ENCODE data around the gene SIVA1.

SIVA1 gene

DNA sequence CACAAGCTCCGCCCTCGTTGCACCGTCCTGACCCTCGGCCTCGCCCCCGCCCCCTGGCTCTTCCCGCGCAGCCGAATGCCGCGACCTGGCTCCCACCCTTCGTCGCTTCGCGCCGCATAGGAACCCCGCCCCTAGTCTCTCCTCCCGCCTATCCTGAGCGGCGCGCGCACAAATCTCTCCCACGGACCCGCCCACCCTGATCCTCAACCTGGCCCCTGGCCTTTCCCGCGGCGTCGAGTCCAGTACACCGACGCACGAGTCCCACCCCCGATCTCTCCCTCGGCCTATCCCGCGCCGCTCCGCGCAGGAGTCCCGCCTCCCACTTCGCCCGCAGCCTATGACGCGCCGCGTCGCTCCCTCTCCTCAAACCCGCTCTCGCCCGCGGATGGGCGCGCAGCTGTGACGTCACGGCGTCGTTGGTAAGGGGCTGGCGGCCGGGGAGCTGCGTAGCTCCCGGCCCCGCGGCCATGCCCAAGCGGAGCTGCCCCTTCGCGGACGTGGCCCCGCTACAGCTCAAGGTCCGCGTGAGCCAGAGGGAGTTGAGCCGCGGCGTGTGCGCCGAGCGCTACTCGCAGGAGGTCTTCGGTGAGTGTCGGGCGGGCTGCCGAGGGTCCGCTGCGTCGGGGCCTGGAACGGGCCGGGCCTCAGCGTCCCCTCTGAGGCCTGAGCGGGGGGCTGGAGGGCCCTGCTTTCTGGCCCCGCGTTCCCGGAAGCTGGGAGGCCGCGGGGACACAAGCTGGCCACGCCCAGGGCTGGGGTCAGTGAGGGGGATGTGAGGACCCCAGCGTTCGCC, at the start of gene SIVA1:
SIVA1 (plus strand) TSS at position 413 of the 793 bp plus-strand sequence; CDS start at position 468, 55 bp downstream.
- DNase-seq, result peak; percentile 100

DNA sequence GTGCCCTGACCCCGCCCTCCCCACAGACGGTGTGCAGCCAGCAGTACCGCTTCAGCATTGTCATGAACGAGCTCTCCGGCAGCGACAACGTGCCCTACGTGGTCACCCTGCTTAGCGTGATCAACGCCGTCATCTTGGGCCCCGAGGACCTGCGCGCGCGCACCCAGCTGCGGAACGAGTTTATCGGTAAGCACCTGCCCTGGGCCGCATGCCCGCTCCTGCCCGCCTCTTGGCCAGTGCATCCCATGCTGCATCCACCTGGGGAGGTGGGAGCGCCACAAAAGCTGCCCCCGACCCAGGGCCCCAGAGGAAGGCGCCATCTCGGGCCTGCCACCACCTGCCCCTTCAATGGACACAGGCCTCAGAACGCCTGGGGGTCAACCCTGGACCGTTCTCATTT, 49.7 kb upstream of the SIVA1 start:
- DNase-seq, result no peak

DNA sequence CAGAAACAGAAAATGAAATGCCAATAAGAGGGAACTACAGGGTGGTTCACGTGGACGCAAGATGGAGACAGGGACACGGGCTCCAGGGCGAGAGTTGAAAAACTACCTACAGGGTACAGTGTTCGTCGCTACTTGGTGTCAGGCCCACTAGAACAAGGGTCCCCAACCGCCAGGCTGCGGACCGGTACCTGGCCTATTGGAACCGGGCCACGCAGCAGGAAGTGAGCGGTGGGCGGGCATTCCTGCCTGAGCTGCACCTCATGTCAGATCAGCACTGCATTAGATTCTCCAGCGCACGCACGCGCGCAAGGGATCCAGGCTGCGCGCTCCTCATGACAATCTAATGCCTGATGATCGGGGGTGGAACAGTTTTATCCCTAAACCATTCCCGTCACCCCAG, 48.7 kb upstream of the SIVA1 start:
- DNase-seq, result no peak

- DNase-seq, result no peak
Measured at GRCh38 chr14:104705340-104706047, 47.5 kb upstream of the SIVA1 start.

DNA sequence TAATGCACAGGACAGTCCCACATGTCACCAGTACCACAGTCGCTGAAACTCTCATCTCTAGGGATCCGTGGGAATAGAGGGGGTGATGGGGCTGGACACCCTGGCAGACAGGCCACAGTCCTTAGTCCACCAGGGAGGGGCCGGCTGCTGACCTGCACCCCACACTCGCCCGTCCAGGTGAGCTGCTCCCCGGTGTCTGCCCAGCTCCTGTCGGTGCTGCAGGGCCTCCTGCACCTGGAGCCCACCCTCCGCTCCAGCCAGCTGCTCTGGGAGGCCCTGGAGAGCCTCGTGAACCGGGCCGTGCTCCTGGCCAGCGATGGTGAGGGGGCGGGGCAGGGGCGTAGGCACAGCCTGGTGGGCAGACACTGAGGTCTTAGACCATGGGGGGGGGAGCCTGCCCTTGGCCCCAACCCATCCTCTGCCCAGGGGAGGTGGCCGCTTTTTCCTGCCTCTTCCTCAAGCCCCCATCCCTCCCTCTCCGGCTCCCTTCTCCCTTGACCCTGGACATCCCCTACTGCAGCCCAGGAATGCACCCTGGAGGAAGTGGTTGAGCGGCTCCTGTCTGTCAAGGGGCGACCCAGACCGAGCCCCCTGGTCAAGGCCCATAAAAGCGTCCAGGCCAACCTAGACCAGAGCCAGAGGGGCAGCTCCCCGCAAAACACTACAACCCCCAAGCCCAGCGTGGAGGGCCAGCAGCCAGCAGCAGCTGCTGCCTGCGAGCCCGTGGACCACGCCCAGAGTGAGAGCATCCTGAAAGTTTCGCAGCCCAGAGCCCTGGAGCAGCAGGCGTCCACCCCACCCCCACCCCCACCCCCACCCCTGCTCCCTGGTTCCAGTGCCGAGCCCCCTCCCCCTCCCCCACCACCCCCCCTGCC, 46.0 kb upstream of the SIVA1 start:
- DNase-seq, result no peak

DNA sequence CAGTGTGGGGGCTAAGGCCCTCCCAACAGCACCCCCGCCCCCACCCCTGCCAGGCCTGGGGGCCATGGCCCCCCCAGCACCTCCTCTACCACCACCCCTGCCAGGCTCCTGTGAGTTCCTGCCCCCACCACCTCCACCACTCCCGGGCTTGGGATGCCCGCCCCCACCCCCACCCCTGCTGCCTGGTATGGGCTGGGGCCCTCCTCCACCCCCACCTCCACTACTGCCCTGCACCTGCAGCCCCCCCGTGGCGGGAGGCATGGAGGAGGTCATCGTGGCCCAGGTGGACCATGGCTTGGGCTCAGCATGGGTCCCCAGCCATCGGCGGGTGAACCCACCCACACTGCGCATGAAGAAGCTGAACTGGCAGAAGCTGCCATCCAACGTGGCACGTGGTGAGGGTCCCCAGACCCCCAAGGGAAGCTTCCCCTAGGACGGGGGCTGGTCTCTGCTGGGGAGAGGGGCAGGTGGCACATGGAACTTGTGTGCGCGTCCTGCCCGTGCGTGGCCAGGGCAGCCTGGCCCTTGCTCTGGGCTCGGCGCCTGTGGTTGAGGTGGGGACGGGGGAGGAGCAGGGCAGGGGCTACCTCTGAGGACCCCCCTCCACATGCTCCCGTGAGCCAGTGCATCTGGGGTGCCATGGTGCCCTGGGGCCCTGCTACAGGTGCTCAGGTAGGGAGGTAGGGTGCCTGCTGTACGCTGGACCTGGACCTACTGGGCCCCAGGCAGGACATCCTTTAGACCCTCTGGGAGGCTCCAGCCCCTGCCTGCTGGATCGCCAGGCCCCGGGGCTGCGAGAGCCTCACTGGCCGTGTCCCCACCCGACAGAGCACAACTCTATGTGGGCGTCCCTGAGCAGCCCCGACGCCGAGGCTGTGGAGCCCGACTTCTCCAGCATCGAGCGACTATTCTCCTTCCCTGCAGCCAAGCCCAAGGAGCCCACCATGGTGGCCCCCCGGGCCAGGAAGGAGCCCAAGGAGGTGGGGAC, 45.0 kb upstream of the SIVA1 start:
- DNase-seq, result no peak

GRCh38 chr14:104708606-104709268, 44.2 kb upstream of the SIVA1 start:
- DNase-seq, result no peak

- DNase-seq, result no peak
Measured at GRCh38 chr14:104709387-104710039, 43.4 kb upstream of the SIVA1 start.

GRCh38 chr14:104710071-104710735, 42.7 kb upstream of the SIVA1 start:
- no peak for DNase-seq

DNA sequence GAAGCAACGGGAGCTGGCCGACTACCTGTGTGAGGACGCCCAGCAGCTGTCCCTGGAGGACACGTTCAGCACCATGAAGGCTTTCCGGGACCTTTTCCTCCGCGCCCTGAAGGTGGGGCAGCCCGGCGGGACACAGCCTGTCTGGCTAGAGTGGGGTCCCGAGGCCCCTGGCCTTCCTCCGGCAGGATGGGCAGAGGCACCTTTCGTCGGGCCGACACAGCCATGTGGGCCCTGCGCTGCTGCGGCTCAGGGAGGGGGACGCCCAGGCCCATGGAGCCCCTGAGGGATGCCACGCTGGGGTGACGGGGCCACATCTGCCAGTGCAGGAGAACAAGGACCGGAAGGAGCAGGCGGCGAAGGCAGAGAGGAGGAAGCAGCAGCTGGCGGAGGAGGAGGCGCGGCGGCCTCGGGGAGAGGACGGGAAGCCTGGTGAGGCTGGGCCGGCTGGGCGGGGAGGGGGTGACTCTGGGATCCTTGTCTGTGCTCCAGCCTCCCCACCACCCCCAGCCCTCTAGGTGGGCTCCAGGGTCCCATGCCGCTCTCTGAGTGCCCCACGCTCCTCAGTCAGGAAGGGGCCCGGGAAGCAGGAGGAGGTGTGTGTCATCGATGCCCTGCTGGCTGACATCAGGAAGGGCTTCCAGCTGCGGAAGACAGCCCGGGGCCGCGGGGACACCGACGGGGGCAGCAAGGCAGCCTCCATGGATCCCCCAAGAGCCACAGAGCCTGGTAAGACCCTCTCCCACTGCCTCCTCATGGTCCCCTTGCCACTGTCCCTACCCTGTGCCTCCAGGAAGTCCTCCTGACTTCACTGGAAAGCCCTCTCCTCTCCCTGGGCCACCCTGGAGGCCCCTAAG, 39.8 kb upstream of the SIVA1 start:
- DNase-seq, result no peak

DNA sequence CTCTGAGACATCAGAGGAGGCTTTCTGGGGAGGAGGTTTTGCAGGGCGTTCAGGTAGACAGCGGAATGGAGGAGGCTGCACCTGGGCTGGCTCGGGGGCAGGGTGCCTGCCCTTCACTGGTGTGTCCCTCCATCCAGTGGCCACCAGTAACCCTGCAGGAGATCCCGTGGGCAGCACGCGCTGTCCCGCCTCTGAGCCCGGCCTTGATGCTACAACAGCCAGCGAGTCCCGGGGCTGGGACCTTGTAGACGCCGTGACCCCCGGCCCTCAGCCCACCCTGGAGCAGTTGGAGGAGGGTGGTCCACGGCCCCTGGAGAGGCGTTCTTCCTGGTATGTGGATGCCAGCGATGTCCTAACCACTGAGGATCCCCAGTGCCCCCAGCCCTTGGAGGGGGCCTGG, 38.9 kb upstream of the SIVA1 start:
- no peak for DNase-seq

GRCh38 chr14:104714681-104715080, 38.3 kb upstream of the SIVA1 start:
- DNase-seq, result no peak

DNA sequence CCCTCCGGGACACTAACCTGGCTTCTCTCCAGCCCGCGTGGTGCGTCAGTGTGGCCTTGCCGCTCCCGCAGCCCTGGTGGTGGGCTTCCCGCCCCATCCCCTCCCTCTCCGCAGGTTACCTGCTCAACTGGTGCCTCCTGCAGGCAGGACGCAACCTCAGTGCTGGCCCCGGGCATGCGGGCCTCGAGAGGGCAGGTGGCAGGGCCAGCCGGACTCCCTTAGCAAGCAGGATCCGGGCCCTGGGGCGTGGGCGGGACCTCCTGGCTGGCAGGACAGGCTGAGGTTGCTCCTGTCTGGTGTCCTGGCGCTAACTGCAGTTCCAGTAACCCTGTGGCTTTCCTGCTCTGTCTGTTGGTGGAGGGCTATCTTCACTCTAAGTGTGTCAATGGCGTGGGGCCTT, 37.5 kb upstream of the SIVA1 start:
- DNase-seq, result no peak

GRCh38 chr14:104715871-104716270, 37.1 kb upstream of the SIVA1 start:
- DNase-seq, result no peak

DNA sequence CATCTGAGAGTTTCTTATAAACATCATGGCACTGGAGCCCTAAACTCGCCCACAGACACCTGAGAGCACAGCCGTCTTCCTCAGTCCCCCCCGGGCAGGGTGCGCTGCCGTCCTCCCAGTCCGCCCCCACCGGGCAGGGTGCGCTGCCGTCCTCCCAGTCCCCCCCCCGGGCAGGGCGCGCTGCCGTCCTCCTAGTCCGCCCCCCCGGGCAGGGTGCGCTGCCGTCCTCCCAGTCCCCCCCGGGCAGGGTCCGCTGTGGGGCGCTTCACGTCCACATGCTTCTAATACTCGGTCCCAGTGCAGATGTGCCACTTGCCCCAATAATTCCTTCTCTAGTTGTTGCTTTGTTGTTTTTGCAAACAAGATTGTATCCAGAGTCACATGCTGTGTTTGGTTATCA, 35.8 kb upstream of the SIVA1 start:
- no peak for DNase-seq

DNA sequence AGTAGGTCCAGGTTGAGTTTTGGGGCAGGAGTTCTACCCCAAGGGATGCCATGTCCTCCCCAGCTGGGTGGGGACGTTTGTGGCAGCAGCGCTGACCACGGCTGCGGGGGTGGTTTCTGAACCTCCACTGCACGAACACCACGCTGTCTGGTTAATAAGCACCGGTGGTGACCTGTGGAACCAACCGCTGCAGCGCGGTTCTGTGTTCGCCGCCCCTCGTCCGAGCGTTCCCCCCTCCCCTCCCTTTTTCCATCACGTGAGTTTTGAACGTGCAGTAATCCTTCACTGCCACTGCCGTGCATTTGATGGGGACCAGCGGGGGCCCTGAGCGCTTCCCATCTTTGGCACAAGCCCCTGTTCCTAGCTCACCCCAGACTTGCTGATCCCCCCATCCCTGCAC, 35.3 kb upstream of the SIVA1 start:
- no peak for DNase-seq

DNA sequence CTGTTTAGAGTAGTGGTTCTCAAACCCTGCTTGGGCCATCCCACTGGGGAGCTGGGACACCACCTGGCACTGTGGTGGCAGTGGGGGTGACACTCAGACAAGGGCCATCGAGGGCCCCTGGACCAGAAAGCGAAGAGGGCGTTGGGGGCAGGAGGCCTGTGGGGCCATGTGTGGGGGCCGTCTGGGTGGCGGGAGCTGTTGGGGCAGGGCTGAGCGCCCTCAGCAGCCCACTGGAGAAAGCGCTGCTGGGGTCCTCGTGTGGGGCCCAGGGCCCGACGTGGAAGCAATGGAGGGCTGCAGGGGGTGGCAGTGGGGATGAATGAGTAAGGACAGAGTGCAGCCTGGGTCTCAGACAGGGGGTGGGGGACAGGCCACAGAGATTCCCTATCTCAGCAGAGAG, 34.8 kb upstream of the SIVA1 start:
- DNase-seq, result no peak

DNA sequence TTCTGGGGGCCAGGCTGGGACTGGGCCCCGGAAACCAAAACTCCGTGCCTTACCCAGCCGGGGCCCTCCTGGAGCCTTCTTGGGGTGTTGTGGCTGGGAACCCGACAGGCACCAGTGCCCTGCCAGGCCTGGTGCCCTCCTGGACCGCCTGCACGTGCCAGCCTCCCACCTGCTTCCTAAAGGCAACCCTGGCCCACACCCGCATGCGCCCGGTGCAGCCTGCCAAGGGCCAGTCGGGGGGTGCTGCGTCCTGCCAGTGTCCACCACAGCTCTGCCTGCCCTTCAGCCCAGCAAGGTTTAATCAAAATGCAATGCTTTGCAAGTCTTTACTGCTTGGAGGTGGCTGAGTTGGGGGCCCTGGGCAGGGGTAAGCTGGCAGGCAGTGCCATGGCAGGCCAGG, 34.1 kb upstream of the SIVA1 start:
- DNase-seq, result no peak

GRCh38 chr14:104719343-104719742, 33.6 kb upstream of the SIVA1 start:
- DNase-seq, result no peak
